K562 (cell line): Measurements from ENCODE around the gene IFI30. TPM values are rescaled to one million over a fixed set of nuclear protein-coding genes. Genes with fewer than 3 reads are reported as not detected.

Experiments
- ARID4B ChIP-seq: sonication (generic); formaldehyde crosslinking; IDR thresholded peaks from 2 replicates; pipeline ENCODE4 v1.8.0; 2022; ENCODE audit warnings: mild to moderate bottlenecking, missing genetic modification reagents
- ARNT ChIP-seq, 2 experiments: fragments of 450-650 bp; IDR thresholded peaks; 2 replicates each; pipeline ENCODE4 v1.6.1; 2016; ENCODE audit warnings: mild to moderate bottlenecking in 1 of 2
- CBX2 ChIP-seq: fragments of 200-600 bp; sonication (generic); IDR thresholded peaks from one replicate; pipeline ENCODE4 v1.6.1; 2012; ENCODE audit warnings: mild to moderate bottlenecking, low read length, inconsistent platforms; ENCODE audit not compliant: insufficient read depth, poor library complexity, severe bottlenecking
- CREB1 ChIP-seq, 2 experiments: sonication (generic) in 1 of 2; formaldehyde crosslinking in 1 of 2; IDR thresholded peaks; 2 replicates each; pipeline versions ENCODE4 v1.6.1 to v1.8.0; 2012 to 2022; ENCODE audit warnings: inconsistent platforms in 1 of 2, mild to moderate bottlenecking in 1 of 2, missing genetic modification reagents in 1 of 2, moderate library complexity in 1 of 2
- L3MBTL2 ChIP-seq: fragments of 450-650 bp; IDR thresholded peaks from 2 replicates; pipeline ENCODE4 v1.6.1; 2016; ENCODE audit warnings: mild to moderate bottlenecking, moderate library complexity
- MAZ ChIP-seq, 2 experiments: fragments of 450-650 bp in 1 of 2; sonication (generic) in 1 of 2; formaldehyde crosslinking; IDR thresholded peaks in 1 of 2; conservative IDR thresholded peaks in 1 of 2; 2 replicates each; pipeline versions ENCODE4 v1.4.0 to v1.5.0; 2020; ENCODE audit warnings: mild to moderate bottlenecking in 1 of 2, missing genetic modification reagents in 1 of 2
- MCM3 ChIP-seq: fragments of 450-650 bp; IDR thresholded peaks from 2 replicates; pipeline ENCODE4 v1.6.1; 2016
- MEF2A ChIP-seq: IDR thresholded peaks from 2 replicates; pipeline ENCODE4 v1.6.1; 2011; ENCODE audit warnings: low read depth, mild to moderate bottlenecking, low read length, moderate library complexity; ENCODE audit not compliant: control insufficient read depth
- MYC ChIP-seq, 2 experiments: fragments of 250-450 bp in 1 of 2; sonication (Bioruptor Pico) in 1 of 2; IDR thresholded peaks; 2 replicates each; pipeline versions ENCODE4 v1.5.1 to v1.6.1; 2012 to 2021; ENCODE audit warnings: low read depth in 2 of 2, borderline replicate concordance in 1 of 2, improper control_type of control experiment in 1 of 2, low read length in 1 of 2, mild to moderate bottlenecking in 1 of 2, moderate library complexity in 1 of 2
- PHF8 ChIP-seq: fragments of 200-600 bp; sonication (generic); IDR thresholded peaks from 2 replicates; pipeline ENCODE4 v1.6.1; 2012; ENCODE audit warnings: mixed run types, mild to moderate bottlenecking, inconsistent platforms, low read length, moderate library complexity, borderline replicate concordance
- PTBP1 ChIP-seq: fragments of 200-400 bp; formaldehyde crosslinking; IDR thresholded peaks from 2 replicates; pipeline ENCODE4 v1.6.1; 2017; ENCODE audit warnings: low read depth, low read length
- SMAD4 ChIP-seq: fragments of 250-450 bp; sonication (Bioruptor Pico); conservative IDR thresholded peaks from 2 replicates; pipeline ENCODE4 v1.8.0; 2021; ENCODE audit warnings: inconsistent platforms, mild to moderate bottlenecking, moderate library complexity
- SP1 ChIP-seq: sonication (generic); formaldehyde crosslinking; IDR thresholded peaks from 2 replicates; pipeline ENCODE4 v1.8.1; 2022; ENCODE audit warnings: mild to moderate bottlenecking, missing genetic modification reagents
- TAF15 ChIP-seq: fragments of 200-400 bp; formaldehyde crosslinking; IDR thresholded peaks from 2 replicates; pipeline ENCODE4 v1.6.1; 2017; ENCODE audit warnings: mild to moderate bottlenecking, low read depth, low read length, moderate library complexity
- ZBTB12 ChIP-seq: fragments of 250-450 bp; sonication (Bioruptor Pico); IDR thresholded peaks from 2 replicates; pipeline ENCODE4 v1.4.0; 2020
- ZFPM2 ChIP-seq: fragments of 250-450 bp; sonication (Bioruptor Pico); IDR thresholded peaks from 2 replicates; pipeline ENCODE4 v1.5.1; 2022; ENCODE audit warnings: mild to moderate bottlenecking
- ZNF280B ChIP-seq: fragments of 250-450 bp; sonication (Bioruptor Pico); IDR thresholded peaks from 2 replicates; pipeline ENCODE4 v1.5.1; 2021; ENCODE audit warnings: mild to moderate bottlenecking
- ZNF347 ChIP-seq: fragments of 450-650 bp; formaldehyde crosslinking; IDR thresholded peaks from 2 replicates; pipeline ENCODE4 v1.4.0; 2020; ENCODE audit warnings: low read depth, mild to moderate bottlenecking, moderate library complexity
- ZNF77 ChIP-seq: fragments of 250-450 bp; sonication (Bioruptor Pico); IDR thresholded peaks from 2 replicates; pipeline ENCODE4 v1.5.0; 2020
- polyA plus RNA-seq, 8 experiments: library from polyadenylated mRNA; depleted of rRNA in 4 of 8; stranded (reverse) in 5 of 8; unstranded in 3 of 8; fragments of >200 nt; fragmentation: Nextera tagmentation in 2 of 8; fragmentation: Illumina TruSeq in 1 of 8; extraction: Ambion mirVana in 2 of 8; extraction: Trizol in 1 of 8; gene quantifications; 2 replicates each; pipeline versions ENCODE4 v1.2.1 to v1.2.3, GENCODE V29; 2011 to 2014; ENCODE audit warnings: inconsistent platforms in 1 of 8, missing spikeins in 1 of 8
- total RNA-seq, 7 experiments: library from RNA; depleted of rRNA in 6 of 7; stranded (reverse); fragments of >200 nt in 6 of 7; fragmentation: Illumina TruSeq in 2 of 7; extraction: Trizol in 2 of 7; gene quantifications; 2 replicates each; pipeline versions ENCODE4 v1.2.1 to v1.2.3, GENCODE V29; 2011 to 2021; ENCODE audit warnings: low replicate concordance in 1 of 7

The IFI30 gene
- total and polyA plus RNA-seq, 9 of the 15 experiments (the other 6 are each of a cell fraction or from before 2014, with no cell fraction given) = 63.7 to 430 (median 109) TPM

- TF ChIP-seq PTBP1 = no peak
- TF ChIP-seq ZBTB12 (CRISPR knock-in tag) = no peak
- peak in 1 of 2 experiments; percentile 69; a peak in 2 of 4 replicates for TF ChIP-seq MAZ (CRISPR knock-in tag; conservative IDR thresholded peaks at IDR 0.05 in 1 of 2, IDR thresholded peaks at IDR 0.05 in 1 of 2)
- TF ChIP-seq MYC (IDR thresholded peaks at IDR 0.05; ENCODE audit: low read depth, low read length) = peak; percentile 3; the same call in 1 of the 2 replicates
- no peak for TF ChIP-seq MYC (CRISPR knock-in tag; IDR thresholded peaks at IDR 0.05; ENCODE audit: borderline replicate concordance, low read depth)
- TF ChIP-seq ZNF77 (CRISPR knock-in tag) = no peak
- peak; percentile 40; the same call in 1 of the 2 replicates for TF ChIP-seq SP1 (CRISPR knock-in tag)
- TF ChIP-seq ARNT (IDR thresholded peaks at IDR 0.05) = no peak
- TF ChIP-seq TAF15 = no peak
- no peak for TF ChIP-seq CBX2
- TF ChIP-seq MCM3 = no peak
- no peak; the same call in 1 of the 2 replicates for TF ChIP-seq ARID4B (CRISPR knock-in tag)
- TF ChIP-seq MEF2A = no peak
- TF ChIP-seq CREB1 (IDR thresholded peaks at IDR 0.05) = no peak
- TF ChIP-seq CREB1 (CRISPR knock-in tag; IDR thresholded peaks at IDR 0.05) = 0 out of 2 replicates have a peak, but pooled peaks have one; percentile 12
- TF ChIP-seq PHF8 = peak; percentile 80; the same call in 1 of the 2 replicates
- TF ChIP-seq ZNF347 (CRISPR knock-in tag) = no peak
- TF ChIP-seq ZNF280B (CRISPR knock-in tag) = no peak
- no peak for TF ChIP-seq ZFPM2 (CRISPR knock-in tag)
- 0 out of 2 replicates have a peak, but pooled peaks have one; percentile 58 for TF ChIP-seq SMAD4 (CRISPR knock-in tag)
- TF ChIP-seq L3MBTL2 = peak; percentile 86
These were observed 20.6 kb upstream of the IFI30 start, which contains the start of gene PIK3R2 (continued) for GRCh38 chr19:18152817-18153555.
